ENCODE results near the gene RTN4.
"Not testable (repeated sequence)": the region's sequence is repeated elsewhere in the genome, so short reads cannot be mapped to it uniquely, and the experiment has no call there.

The RTN4 gene

GRCh38 chr2:55063713-55064323 lies 13.6 kb upstream of the RTN4 start:
- no peak for DNase-seq (ENCODE audit: low spot score)

- DNase-seq (ENCODE audit: low spot score), result no peak
Measured at GRCh38 chr2:55063226-55063625, 13.0 kb upstream of the RTN4 start.

- DNase-seq (ENCODE audit: low spot score), result no peak
Measured at GRCh38 chr2:55062754-55063153, 12.5 kb upstream of the RTN4 start.

GRCh38 chr2:55061523-55062344 lies 11.5 kb upstream of the RTN4 start:
- no peak for DNase-seq (ENCODE audit: low spot score)

- no peak for DNase-seq (ENCODE audit: low spot score)
Measured at GRCh38 chr2:55059793-55060192, 9.5 kb upstream of the RTN4 start.

GRCh38 chr2:55057474-55057873 lies 7.2 kb upstream of the RTN4 start:
- no peak for DNase-seq (ENCODE audit: low spot score)

GRCh38 chr2:55056024-55056521 lies 5.8 kb upstream of the RTN4 start:
- no peak for DNase-seq (ENCODE audit: low spot score)

- no peak for DNase-seq (ENCODE audit: low spot score)
Measured at GRCh38 chr2:55054106-55054875, 4.0 kb upstream of the RTN4 start.

GRCh38 chr2:55053225-55053624 lies 3.0 kb upstream of the RTN4 start:
- DNase-seq (ENCODE audit: low spot score), result not testable (repeated sequence)

GRCh38 chr2:55052129-55053061 lies 2.1 kb upstream of the RTN4 start:
- no peak for DNase-seq (ENCODE audit: low spot score)

- DNase-seq (ENCODE audit: low spot score), result peak; percentile 90
Measured at GRCh38 chr2:55051026-55051866, 995 bp upstream of the RTN4 start.

- DNase-seq (ENCODE audit: low spot score), result no peak
Measured at GRCh38 chr2:55049821-55050099, 491 bp downstream of the RTN4 start.

GRCh38 chr2:55049043-55049820 lies 1.0 kb downstream of the RTN4 start:
- peak; percentile 61 for DNase-seq (ENCODE audit: low spot score)

GRCh38 chr2:55048508-55049042 lies 1.7 kb downstream of the RTN4 start:
- DNase-seq (ENCODE audit: low spot score), result no peak

- no peak for DNase-seq (ENCODE audit: low spot score)
Measured at GRCh38 chr2:55047677-55048299, 2.5 kb downstream of the RTN4 start.

GRCh38 chr2:55045780-55046179 lies 4.5 kb downstream of the RTN4 start:
- DNase-seq (ENCODE audit: low spot score), result no peak

GRCh38 chr2:55043841-55044240 lies 6.4 kb downstream of the RTN4 start:
- no peak for DNase-seq (ENCODE audit: low spot score)

- no peak for DNase-seq (ENCODE audit: low spot score)
Measured at GRCh38 chr2:55038428-55038827, 11.8 kb downstream of the RTN4 start.

GRCh38 chr2:55035716-55036115 lies 14.5 kb downstream of the RTN4 start:
- DNase-seq (ENCODE audit: low spot score), result no peak

All from LoVo (cell line).